HG03442 (cell line): Measurements from ENCODE around the gene KCTD15.
"Not testable (repeated sequence)": the region's sequence is repeated elsewhere in the genome, so short reads cannot be mapped to it uniquely, and the experiment has no call there.

Experiments
- ATAC-seq: cut with Tn5 transposase; IDR thresholded peaks from one replicate; pipeline ENCODE4 v1.9.1; 2021; ENCODE audit warnings: mild to moderate bottlenecking, moderate library complexity; ENCODE audit not compliant: unreplicated experiment

KCTD15 gene

GRCh38 chr19:33813391-33814101 lies 16.9 kb downstream of the KCTD15 start:
- ATAC-seq, result no peak

- no peak for ATAC-seq
Measured at GRCh38 chr19:33814181-33815165, 17.8 kb downstream of the KCTD15 start.

- ATAC-seq, result no peak
Measured at GRCh38 chr19:33815380-33816340, 19.0 kb downstream of the KCTD15 start.

- ATAC-seq, result no peak
Measured at GRCh38 chr19:33818411-33818810, 21.7 kb downstream of the KCTD15 start.

GRCh38 chr19:33819078-33819477 lies 22.4 kb downstream of the KCTD15 start:
- ATAC-seq, result not testable (repeated sequence)

GRCh38 chr19:33819506-33819879 lies 22.8 kb downstream of the KCTD15 start:
- no peak for ATAC-seq

GRCh38 chr19:33819880-33820781 lies 23.5 kb downstream of the KCTD15 start:
- no peak for ATAC-seq

GRCh38 chr19:33821871-33822270 lies 25.2 kb downstream of the KCTD15 start:
- ATAC-seq, result no peak

GRCh38 chr19:33823341-33823740 lies 26.7 kb downstream of the KCTD15 start:
- ATAC-seq, result no peak

- no peak for ATAC-seq
Measured at GRCh38 chr19:33825556-33825955, 28.9 kb downstream of the KCTD15 start.

GRCh38 chr19:33826521-33826920 lies 29.9 kb downstream of the KCTD15 start:
- no peak for ATAC-seq

- no peak for ATAC-seq
Measured at GRCh38 chr19:33828266-33829075, 31.8 kb downstream of the KCTD15 start.

- ATAC-seq, result no peak
Measured at GRCh38 chr19:33830264-33830663, 33.6 kb downstream of the KCTD15 start.

GRCh38 chr19:33831825-33832224 lies 35.2 kb downstream of the KCTD15 start:
- no peak for ATAC-seq

GRCh38 chr19:33832633-33833032 lies 36.0 kb downstream of the KCTD15 start:
- no peak for ATAC-seq

GRCh38 chr19:33840382-33840781 lies 43.7 kb downstream of the KCTD15 start:
- no peak for ATAC-seq

GRCh38 chr19:33840783-33841182 lies 44.1 kb downstream of the KCTD15 start:
- no peak for ATAC-seq

- ATAC-seq, result no peak
Measured at GRCh38 chr19:33841685-33842084, 45.0 kb downstream of the KCTD15 start.

- ATAC-seq, result no peak
Measured at GRCh38 chr19:33844478-33844877, 47.8 kb downstream of the KCTD15 start.
